Mesenchymal stem cell (in vitro differentiated cells and primary cell): Measurements from ENCODE around the gene CCDC80.

ENCODE experiments used
- DNase-seq: peaks from one replicate; pipeline ENCODE4 v3.0.0-alpha.2; 2013
- H2AFZ ChIP-seq: one replicate; pipeline ENCODE4 v1.6.1; 2013; ENCODE audit warnings: low read depth, mild to moderate bottlenecking, control low read depth, inconsistent platforms, low read length, moderate library complexity
- H2AK5ac ChIP-seq: 2 replicates; pipeline ENCODE4 v1.6.1; 2013; ENCODE audit warnings: low read length, moderate library complexity, mild to moderate bottlenecking, inconsistent platforms; ENCODE audit not compliant: severe bottlenecking
- H2BK120ac ChIP-seq: one replicate; pipeline ENCODE4 v1.6.1; 2013; ENCODE audit warnings: low read depth, mild to moderate bottlenecking, inconsistent platforms, low read length, moderate library complexity
- H2BK12ac ChIP-seq, 2 experiments: one replicate each; pipeline ENCODE4 v1.6.1; 2013; ENCODE audit warnings: inconsistent platforms in 2 of 2, low read length in 2 of 2, mild to moderate bottlenecking in 2 of 2, moderate library complexity in 2 of 2, control low read depth in 1 of 2
- H2BK15ac ChIP-seq: one replicate; pipeline ENCODE4 v1.6.1; 2013; ENCODE audit warnings: mild to moderate bottlenecking, low read depth, inconsistent platforms; ENCODE audit not compliant: poor library complexity, severe bottlenecking
- H2BK5ac ChIP-seq: 2 replicates; pipeline ENCODE4 v1.6.1; 2013; ENCODE audit warnings: low read depth, mild to moderate bottlenecking, low read length, control low read depth, inconsistent platforms; ENCODE audit not compliant: poor library complexity, severe bottlenecking
- H3K14ac ChIP-seq, 2 experiments: one replicate each; pipeline ENCODE4 v1.6.1; 2013; ENCODE audit warnings: inconsistent platforms in 2 of 2, low read length in 2 of 2, control low read depth in 1 of 2, mild to moderate bottlenecking in 1 of 2, moderate library complexity in 1 of 2
- H3K18ac ChIP-seq, 2 experiments: one replicate each; pipeline ENCODE4 v1.6.1; 2013; ENCODE audit warnings: inconsistent platforms in 2 of 2, low read length in 2 of 2, control low read depth in 1 of 2, low read depth in 1 of 2, mild to moderate bottlenecking in 1 of 2
- H3K23ac ChIP-seq, 2 experiments: one replicate each; pipeline ENCODE4 v1.6.1; 2013; ENCODE audit warnings: inconsistent platforms in 2 of 2, low read length in 2 of 2, mild to moderate bottlenecking in 2 of 2, moderate library complexity in 2 of 2, control low read depth in 1 of 2
- H3K27ac ChIP-seq: 2 replicates; pipeline ENCODE4 v1.5.1; 2013; ENCODE audit warnings: mild to moderate bottlenecking, moderate library complexity, low read length, control low read depth, inconsistent platforms; ENCODE audit not compliant: poor library complexity, severe bottlenecking
- H3K27me3 ChIP-seq, 2 experiments: 2 replicates each; pipeline versions ENCODE4 v1.6.1 to v1.7.0; 2013; ENCODE audit warnings: low read length in 2 of 2, mild to moderate bottlenecking in 2 of 2, moderate library complexity in 2 of 2, control low read depth in 1 of 2, inconsistent platforms in 1 of 2; ENCODE audit not compliant: control insufficient read depth in 1 of 2, insufficient read depth in 1 of 2
- H3K36me3 ChIP-seq, 2 experiments: 2 replicates each; pipeline versions ENCODE4 v1.6.1 to v1.7.0; 2013; ENCODE audit warnings: low read length in 2 of 2, control low read depth in 1 of 2, inconsistent platforms in 1 of 2, low read depth in 1 of 2, mild to moderate bottlenecking in 1 of 2; ENCODE audit not compliant: insufficient read depth in 2 of 2, control insufficient read depth in 1 of 2
- H3K4ac ChIP-seq, 2 experiments: one replicate each; pipeline ENCODE4 v1.6.1; 2013; ENCODE audit warnings: inconsistent platforms in 2 of 2, low read length in 2 of 2, mild to moderate bottlenecking in 2 of 2, moderate library complexity in 2 of 2, control low read depth in 1 of 2, low read depth in 1 of 2
- H3K4me1 ChIP-seq: 2 replicates; pipeline ENCODE4 v1.6.1; 2013; ENCODE audit warnings: low read depth, low read length, control low read depth; ENCODE audit not compliant: control insufficient read depth, insufficient read depth
- H3K4me2 ChIP-seq: 2 replicates; pipeline ENCODE4 v1.6.1; 2013; ENCODE audit warnings: low read length, mild to moderate bottlenecking, inconsistent platforms; ENCODE audit not compliant: poor library complexity, severe bottlenecking
- H3K4me3 ChIP-seq, 2 experiments: 2 replicates each; pipeline versions ENCODE4 v1.5.1 to v1.7.0; 2013; ENCODE audit warnings: low read length in 2 of 2, mild to moderate bottlenecking in 2 of 2, control low read depth in 1 of 2, low read depth in 1 of 2; ENCODE audit not compliant: insufficient read depth in 1 of 2
- H3K79me1 ChIP-seq: replicated peaks from 2 replicates; pipeline ENCODE4 v1.6.1; 2013; ENCODE audit warnings: mild to moderate bottlenecking, control low read depth, low read length, inconsistent platforms; ENCODE audit not compliant: poor library complexity, severe bottlenecking
- H3K9ac ChIP-seq: 2 replicates; pipeline ENCODE4 v1.7.0; 2013; ENCODE audit warnings: mild to moderate bottlenecking, low read length, moderate library complexity
- H3K9me3 ChIP-seq: 2 replicates; pipeline ENCODE4 v1.7.0; 2013; ENCODE audit warnings: mild to moderate bottlenecking, low read length; ENCODE audit not compliant: control insufficient read depth
- H4K8ac ChIP-seq: one replicate; pipeline ENCODE4 v1.6.1; 2013; ENCODE audit warnings: inconsistent platforms, mild to moderate bottlenecking, low read length, moderate library complexity
- H4K91ac ChIP-seq: one replicate; pipeline ENCODE4 v1.6.1; 2013; ENCODE audit warnings: mild to moderate bottlenecking, low read length, inconsistent platforms
- WGBS: methylation state at CpG from one replicate; pipeline ENCODE4 v1.1.7; 2013; ENCODE audit warnings: mixed read lengths; 5-methylcytosine and 5-hydroxymethylcytosine counted together

The CCDC80 gene

GRCh38 chr3:112649478-112649735, 8.5 kb upstream of the CCDC80 start:
- WGBS, result 89% methylated on average over 1 of the region's 1 CpG
- Histone ChIP-seq H3K4me1 (peaks cover 17% of the 10 kb centered on the region), H2BK12ac (no peak overlapping the region), H3K27me3 (no peaks in the 10 kb centered on the region), H3K14ac (no peak overlapping the region), H3K23ac (no peak overlapping the region), H3K18ac (no peak overlapping the region), H3K4ac (peak overlapping the region in 1 of 2 experiments; percentile 26), H3K79me1 (no peaks in the 10 kb centered on the region), H2AK5ac (no peak overlapping the region), H3K4me2 (no peak overlapping the region), H3K9me3 (no peaks in the 10 kb centered on the region), H3K9ac (no peak overlapping the region), H2BK5ac (no peak overlapping the region), H2BK15ac (no peak overlapping the region), H4K91ac (no peak overlapping the region), H3K36me3 (no peaks in the 10 kb centered on the region), H3K27ac (peak overlapping the region; percentile 93), H2BK120ac (no peak overlapping the region), H4K8ac (no peak overlapping the region), H3K4me3 (no peak overlapping the region), H2AFZ (no peak overlapping the region)
- no peak for DNase-seq

- H2BK15ac ChIP-seq, result no peak overlapping the region
- no peak overlapping the region for H2BK120ac ChIP-seq
- peak overlapping the region in 1 of 2 experiments; percentile 23 for H2BK12ac ChIP-seq
- no peak overlapping the region for H3K9ac ChIP-seq
- no peak overlapping the region for H4K8ac ChIP-seq
- H3K79me1 ChIP-seq, result no peaks in the 10 kb centered on the region
- H3K27me3 ChIP-seq, result no peaks in the 10 kb centered on the region
- peak overlapping the region; percentile 60 for H2BK5ac ChIP-seq
- H3K18ac ChIP-seq, result peak overlapping the region; percentile 18 to 19
- DNase-seq, result peak; percentile 81
- peak overlapping the region; percentile 23 for H2AK5ac ChIP-seq
- H3K9me3 ChIP-seq, result no peaks in the 10 kb centered on the region
- H3K23ac ChIP-seq, result no peak overlapping the region
- no peak overlapping the region for H3K4me2 ChIP-seq
- no peak overlapping the region for H4K91ac ChIP-seq
- H3K4ac ChIP-seq, result no peak overlapping the region
- no peak overlapping the region for H3K4me3 ChIP-seq
- no peak overlapping the region for H3K14ac ChIP-seq
- H3K4me1 ChIP-seq, result peaks cover 19% of the 10 kb centered on the region
- 8% methylated on average over 5 of the region's 5 CpGs for WGBS
- peak overlapping the region; percentile 87 for H3K27ac ChIP-seq
- H3K36me3 ChIP-seq, result no peaks in the 10 kb centered on the region
- H2AFZ ChIP-seq, result no peak overlapping the region
Measured at GRCh38 chr3:112647122-112647521, 6.2 kb upstream of the CCDC80 start.

GRCh38 chr3:112646623-112647022, 5.7 kb upstream of the CCDC80 start:
- no peaks in the 10 kb centered on the region for H3K9me3 ChIP-seq
- peak overlapping the region; percentile 7 for H2BK120ac ChIP-seq
- no peak overlapping the region for H2AFZ ChIP-seq
- H3K27me3 ChIP-seq, result no peaks in the 10 kb centered on the region
- H4K91ac ChIP-seq, result peak overlapping the region; percentile 74
- peaks cover 21% of the 10 kb centered on the region for H3K4me1 ChIP-seq
- peak overlapping the region; percentile 28 to 61 for H2BK12ac ChIP-seq
- H3K4me3 ChIP-seq, result no peak overlapping the region
- H2BK15ac ChIP-seq, result no peak overlapping the region
- peak overlapping the region; percentile 9 to 73 for H3K4ac ChIP-seq
- H3K79me1 ChIP-seq, result no peaks in the 10 kb centered on the region
- H3K18ac ChIP-seq, result peak overlapping the region; percentile 4 to 80
- no peak overlapping the region for H3K4me2 ChIP-seq
- H3K9ac ChIP-seq, result no peak overlapping the region
- peak overlapping the region; percentile 2 for H2AK5ac ChIP-seq
- no peak overlapping the region for H3K23ac ChIP-seq
- H2BK5ac ChIP-seq, result no peak overlapping the region
- H4K8ac ChIP-seq, result peak overlapping the region; percentile 62
- no peaks in the 10 kb centered on the region for H3K36me3 ChIP-seq
- no peak overlapping the region for H3K14ac ChIP-seq
- WGBS, result 54% methylated on average over 5 of the region's 7 CpGs
- H3K27ac ChIP-seq, result peak overlapping the region; percentile 87
- no peak for DNase-seq

- no peak for DNase-seq
- no peak overlapping the region for H3K23ac ChIP-seq
- H4K91ac ChIP-seq, result peak overlapping the region; percentile 5
- H3K27ac ChIP-seq, result no peak overlapping the region
- H3K9me3 ChIP-seq, result no peaks in the 10 kb centered on the region
- no peak overlapping the region for H4K8ac ChIP-seq
- 86% methylated on average over 4 of the region's 4 CpGs for WGBS
- peak overlapping the region in 1 of 2 experiments; percentile 6 for H3K14ac ChIP-seq
- no peak overlapping the region for H2BK5ac ChIP-seq
- H3K4me2 ChIP-seq, result no peak overlapping the region
- no peak overlapping the region for H2BK15ac ChIP-seq
- peak overlapping the region; percentile 11 for H2AK5ac ChIP-seq
- peaks cover 21% of the 10 kb centered on the region for H3K4me1 ChIP-seq
- peaks cover 2% of the 10 kb centered on the region for H3K79me1 ChIP-seq
- H3K27me3 ChIP-seq, result no peaks in the 10 kb centered on the region
- H2BK12ac ChIP-seq, result peak overlapping the region; percentile 7 to 70
- peak overlapping the region; percentile 10 to 56 for H3K4ac ChIP-seq
- H3K18ac ChIP-seq, result peak overlapping the region; percentile 30 to 52
- no peak overlapping the region for H3K4me3 ChIP-seq
- peak overlapping the region; percentile 73 for H2BK120ac ChIP-seq
- no peaks in the 10 kb centered on the region for H3K36me3 ChIP-seq
- H2AFZ ChIP-seq, result no peak overlapping the region
- H3K9ac ChIP-seq, result no peak overlapping the region
Measured at GRCh38 chr3:112644453-112644852, 3.5 kb upstream of the CCDC80 start.
